ENCODE measurements around the gene SPTBN5. TPM values are rescaled to one million over a fixed set of nuclear protein-coding genes. Genes with fewer than 3 reads are reported as not detected.

The SPTBN5 gene
- total and polyA plus RNA-seq, 8 donors: 0.32 to 11.4 (median 0.84) TPM

GRCh38 chr15:41851755-41852370 lies 42.0 kb downstream of the SPTBN5 start:
- no peak overlapping the region for H3K4me3 ChIP-seq
- peaks cover 0 to 14% (median 4%) of the 10 kb centered on the region in 3 donors for H3K36me3 ChIP-seq
- intact Hi-C loops (cut with DNase I): no loop called here
- H3K9me3 ChIP-seq: no peaks in the 10 kb centered on the region
- H3K27ac ChIP-seq: no peak overlapping the region
- no peaks in the 10 kb centered on the region for H3K4me1 ChIP-seq
- FAIRE-seq (no peak), ATAC-seq (no peak), DNase-seq (no peak)
- WGBS, 2 donors: 74 to 78% methylated on average over 8 of the region's 8 CpGs
- H3K27me3 ChIP-seq: no peaks in the 10 kb centered on the region
- TF ChIP-seq CTCF (IDR thresholded peaks at IDR 0.05): no peak

- intact Hi-C loops (cut with DNase I): no loop called here
- Histone ChIP-seq H3K9me3 (no peaks in the 10 kb centered on the region), H3K36me3 (peaks cover 0 to 21% (median 4%) of the 10 kb centered on the region in 3 donors), H3K4me1 (no peaks in the 10 kb centered on the region), H3K4me3 (no peak overlapping the region), H3K27ac (no peak overlapping the region), H3K27me3 (no peaks in the 10 kb centered on the region)
- DNase-seq: no peak
- peak in 2 of 4 donors; percentile 17 to 36 for ATAC-seq
- no peak for FAIRE-seq
- WGBS, 2 donors: 21 to 25% methylated on average over 11 of the region's 11 CpGs
- TF ChIP-seq CTCF (IDR thresholded peaks at IDR 0.05): no peak
These were observed 42.7 kb downstream of the SPTBN5 start for GRCh38 chr15:41851167-41851523.

- DNase-seq (no peak), ATAC-seq (peak in 2 of 4 donors; percentile 3), FAIRE-seq (no peak)
- intact Hi-C loops (cut with DNase I): no loop called here
- H3K27me3 ChIP-seq: no peaks in the 10 kb centered on the region
- peaks cover 0 to 23% (median 4%) of the 10 kb centered on the region in 3 donors for H3K36me3 ChIP-seq
- no peak overlapping the region for H3K27ac ChIP-seq
- no peak overlapping the region for H3K4me3 ChIP-seq
- no peaks in the 10 kb centered on the region for H3K9me3 ChIP-seq
- WGBS, 2 donors: 50 to 65% methylated on average over 16 of the region's 16 CpGs
- no peak for TF ChIP-seq CTCF (IDR thresholded peaks at IDR 0.05)
- no peaks in the 10 kb centered on the region for H3K4me1 ChIP-seq
These were observed 43.2 kb downstream of the SPTBN5 start for GRCh38 chr15:41850482-41851166.

GRCh38 chr15:41849861-41850260 lies 44.0 kb downstream of the SPTBN5 start:
- H3K9me3 ChIP-seq: no peaks in the 10 kb centered on the region
- WGBS, 2 donors: 44 to 49% methylated on average over 8 of the region's 8 CpGs
- no peak overlapping the region for H3K4me3 ChIP-seq
- intact Hi-C loops (cut with DNase I): no loop called here
- ATAC-seq: peak; percentile 68 to 80 (median 74)
- H3K27ac ChIP-seq: no peak overlapping the region
- H3K27me3 ChIP-seq: no peaks in the 10 kb centered on the region
- no peaks in the 10 kb centered on the region for H3K4me1 ChIP-seq
- DNase-seq: peak in 4 of 6 donors; percentile 36 to 66 (median 56)
- no peak for FAIRE-seq
- H3K36me3 ChIP-seq: peaks cover 0 to 23% (median 4%) of the 10 kb centered on the region in 3 donors
- no peak for TF ChIP-seq CTCF (IDR thresholded peaks at IDR 0.05)

GRCh38 chr15:41849204-41849603 lies 44.6 kb downstream of the SPTBN5 start:
- Histone ChIP-seq H3K9me3 (no peaks in the 10 kb centered on the region), H3K4me1 (no peaks in the 10 kb centered on the region), H3K36me3 (peaks cover 0 to 23% (median 4%) of the 10 kb centered on the region in 3 donors), H3K27ac (no peak overlapping the region), H3K4me3 (no peak overlapping the region), H3K27me3 (no peaks in the 10 kb centered on the region)
- 79 to 80% methylated on average over 6 of the region's 6 CpGs for WGBS, 2 donors
- intact Hi-C loops (cut with DNase I): no loop called here
- ATAC-seq: no peak
- TF ChIP-seq CTCF (IDR thresholded peaks at IDR 0.05): no peak
- FAIRE-seq: no peak
- DNase-seq: no peak

All from pancreas (tissue), 10 donors.